ENCODE measurements around the gene CFAP90.

GRCh38 chr5:7828269-7828668 lies 22.7 kb downstream of the CFAP90 start:
- no peak for TF ChIP-seq CTCF (IDR thresholded peaks at IDR 0.05)
- no peak for TF ChIP-seq POLR2A (IDR thresholded peaks at IDR 0.05)
- TF ChIP-seq EP300 (IDR thresholded peaks at IDR 0.05), result no peak

All from tibial nerve (tissue), 4 donors.